NCI-H1694 treated with DMSO at 0.1 percent for 48 hours (cell line): ENCODE results near the gene SLCO3A1.

Experiments
- DNase-seq: peaks from one replicate; lab custom pipeline; 2025; lab: John Stamatoyannopoulos, UW

Gene SLCO3A1

GRCh38 chr15:91966194-91966552 lies 112.7 kb downstream of the SLCO3A1 start:
- no peak for DNase-seq

GRCh38 chr15:91967935-91968606 lies 114.6 kb downstream of the SLCO3A1 start:
- DNase-seq: no peak

GRCh38 chr15:91968610-91969009 lies 115.1 kb downstream of the SLCO3A1 start:
- DNase-seq: no peak

- no peak for DNase-seq
Observed at GRCh38 chr15:91970142-91970541, 116.6 kb downstream of the SLCO3A1 start.

GRCh38 chr15:91973481-91973880 lies 120.0 kb downstream of the SLCO3A1 start:
- DNase-seq: peak; percentile 12

- no peak for DNase-seq
Observed at GRCh38 chr15:91974321-91974720, 120.8 kb downstream of the SLCO3A1 start.

- no peak for DNase-seq
Observed at GRCh38 chr15:91975241-91975978, 121.9 kb downstream of the SLCO3A1 start.

- DNase-seq: no peak
Observed at GRCh38 chr15:91976966-91977365, 123.5 kb downstream of the SLCO3A1 start.

GRCh38 chr15:91980502-91981267 lies 127.2 kb downstream of the SLCO3A1 start:
- no peak for DNase-seq

- no peak for DNase-seq
Observed at GRCh38 chr15:91981821-91982800, 128.6 kb downstream of the SLCO3A1 start.

- no peak for DNase-seq
Observed at GRCh38 chr15:91983729-91984340, 130.3 kb downstream of the SLCO3A1 start.

GRCh38 chr15:91985297-91985696 lies 131.8 kb downstream of the SLCO3A1 start:
- no peak for DNase-seq

GRCh38 chr15:91988071-91988470 lies 134.6 kb downstream of the SLCO3A1 start:
- DNase-seq: no peak

GRCh38 chr15:91988655-91989054 lies 135.1 kb downstream of the SLCO3A1 start:
- DNase-seq: no peak

GRCh38 chr15:91989821-91990220 lies 136.3 kb downstream of the SLCO3A1 start:
- no peak for DNase-seq

GRCh38 chr15:91992945-91993344 lies 139.4 kb downstream of the SLCO3A1 start:
- no peak for DNase-seq

- DNase-seq: no peak
Observed at GRCh38 chr15:91995146-91995545, 141.6 kb downstream of the SLCO3A1 start.

GRCh38 chr15:91997163-91997562 lies 143.7 kb downstream of the SLCO3A1 start:
- DNase-seq: no peak

- DNase-seq: no peak
Observed at GRCh38 chr15:92000709-92001108, 147.2 kb downstream of the SLCO3A1 start.

- DNase-seq: no peak
Observed at GRCh38 chr15:92001307-92001706, 147.8 kb downstream of the SLCO3A1 start.

GRCh38 chr15:92002666-92003065 lies 149.2 kb downstream of the SLCO3A1 start:
- DNase-seq: no peak
